ENCODE measurements around the gene GRIK4.

GRIK4 gene

GRCh38 chr11:120554766-120555432, 43.4 kb downstream of the GRIK4 start:
- TF ChIP-seq EZH2 (IDR thresholded peaks at IDR 0.05; ENCODE audit: borderline replicate concordance, low read length) = no peak
- TF ChIP-seq, protein P1, sequence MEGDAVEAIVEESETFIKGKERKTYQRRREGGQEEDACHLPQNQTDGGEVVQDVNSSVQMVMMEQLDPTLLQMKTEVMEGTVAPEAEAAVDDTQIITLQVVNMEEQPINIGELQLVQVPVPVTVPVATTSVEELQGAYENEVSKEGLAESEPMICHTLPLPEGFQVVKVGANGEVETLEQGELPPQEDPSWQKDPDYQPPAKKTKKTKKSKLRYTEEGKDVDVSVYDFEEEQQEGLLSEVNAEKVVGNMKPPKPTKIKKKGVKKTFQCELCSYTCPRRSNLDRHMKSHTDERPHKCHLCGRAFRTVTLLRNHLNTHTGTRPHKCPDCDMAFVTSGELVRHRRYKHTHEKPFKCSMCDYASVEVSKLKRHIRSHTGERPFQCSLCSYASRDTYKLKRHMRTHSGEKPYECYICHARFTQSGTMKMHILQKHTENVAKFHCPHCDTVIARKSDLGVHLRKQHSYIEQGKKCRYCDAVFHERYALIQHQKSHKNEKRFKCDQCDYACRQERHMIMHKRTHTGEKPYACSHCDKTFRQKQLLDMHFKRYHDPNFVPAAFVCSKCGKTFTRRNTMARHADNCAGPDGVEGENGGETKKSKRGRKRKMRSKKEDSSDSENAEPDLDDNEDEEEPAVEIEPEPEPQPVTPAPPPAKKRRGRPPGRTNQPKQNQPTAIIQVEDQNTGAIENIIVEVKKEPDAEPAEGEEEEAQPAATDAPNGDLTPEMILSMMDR (IDR thresholded peaks at IDR 0.05; ENCODE audit: low read length) = no peak
- Histone ChIP-seq H3K4me2 (ENCODE audit: low read length) (no peak overlapping the region), H2AFZ (ENCODE audit: low read length) (no peak overlapping the region), H3K9ac (ENCODE audit: low read length) (no peak overlapping the region), H3K27me3 (ENCODE audit: insufficient read depth, low read length) (no peaks in the 10 kb centered on the region), H3K4me1 (ENCODE audit: insufficient read depth, low read length, severe bottlenecking) (no peaks in the 10 kb centered on the region), H4K20me1 (ENCODE audit: insufficient read depth, low read length) (no peaks in the 10 kb centered on the region), H3K9me3 (ENCODE audit: low read length) (no peaks in the 10 kb centered on the region), H3K27ac (ENCODE audit: low read depth, low read length, poor library complexity, severe bottlenecking) (no peak overlapping the region), H3K4me3 (ENCODE audit: low read depth, low read length, poor library complexity, severe bottlenecking) (no peak overlapping the region), H3K79me2 (ENCODE audit: insufficient read depth, low read length) (no peaks in the 10 kb centered on the region), H3F3A (ENCODE audit: insufficient read depth, low read length) (no peaks in the 10 kb centered on the region), H3K9me2 (ENCODE audit: low read depth, low read length) (no peaks in the 10 kb centered on the region), H3K36me3 (ENCODE audit: insufficient read depth, low read length) (no peaks in the 10 kb centered on the region)

DNA sequence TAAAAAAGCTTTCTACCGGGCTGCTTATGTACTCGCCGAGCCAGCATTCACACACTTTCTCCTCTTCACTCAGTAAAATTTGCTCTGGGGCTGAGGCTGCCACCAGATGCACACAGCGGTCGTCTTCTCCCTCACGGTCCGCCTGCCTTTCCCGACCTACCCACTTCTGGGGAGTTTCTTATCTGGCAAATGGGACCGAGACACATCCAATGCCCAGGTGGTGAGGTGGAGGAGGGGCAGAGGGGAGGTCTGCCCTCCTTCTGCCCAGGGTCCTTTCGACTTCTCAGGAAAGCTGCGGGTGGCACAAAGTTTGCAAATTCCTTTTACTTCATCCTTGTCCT, 43.9 kb downstream of the GRIK4 start:
- H3K27ac ChIP-seq (ENCODE audit: low read depth, low read length, poor library complexity, severe bottlenecking) = no peak overlapping the region
- H4K20me1 ChIP-seq (ENCODE audit: insufficient read depth, low read length) = no peaks in the 10 kb centered on the region
- H3K9ac ChIP-seq (ENCODE audit: low read length) = no peak overlapping the region
- TF ChIP-seq, protein P1 (IDR thresholded peaks at IDR 0.05; ENCODE audit: low read length) = no peak
- no peak for TF ChIP-seq EZH2 (IDR thresholded peaks at IDR 0.05; ENCODE audit: borderline replicate concordance, low read length)
- H3K4me2 ChIP-seq (ENCODE audit: low read length) = no peak overlapping the region
- H3K4me1 ChIP-seq (ENCODE audit: insufficient read depth, low read length, severe bottlenecking) = no peaks in the 10 kb centered on the region
- H3K79me2 ChIP-seq (ENCODE audit: insufficient read depth, low read length) = no peaks in the 10 kb centered on the region
- H2AFZ ChIP-seq (ENCODE audit: low read length) = no peak overlapping the region
- H3F3A ChIP-seq (ENCODE audit: insufficient read depth, low read length) = no peaks in the 10 kb centered on the region
- no peaks in the 10 kb centered on the region for H3K9me2 ChIP-seq (ENCODE audit: low read depth, low read length)
- no peaks in the 10 kb centered on the region for H3K27me3 ChIP-seq (ENCODE audit: insufficient read depth, low read length)
- H3K4me3 ChIP-seq (ENCODE audit: low read depth, low read length, poor library complexity, severe bottlenecking) = no peak overlapping the region
- H3K36me3 ChIP-seq (ENCODE audit: insufficient read depth, low read length) = no peaks in the 10 kb centered on the region
- no peaks in the 10 kb centered on the region for H3K9me3 ChIP-seq (ENCODE audit: low read length)

- Histone ChIP-seq H3K79me2 (ENCODE audit: insufficient read depth, low read length) (no peaks in the 10 kb centered on the region), H3K4me2 (ENCODE audit: low read length) (no peak overlapping the region), H3K36me3 (ENCODE audit: insufficient read depth, low read length) (no peaks in the 10 kb centered on the region), H3K27me3 (ENCODE audit: insufficient read depth, low read length) (no peaks in the 10 kb centered on the region), H3F3A (ENCODE audit: insufficient read depth, low read length) (no peaks in the 10 kb centered on the region), H3K9ac (ENCODE audit: low read length) (no peak overlapping the region), H4K20me1 (ENCODE audit: insufficient read depth, low read length) (no peaks in the 10 kb centered on the region), H2AFZ (ENCODE audit: low read length) (no peak overlapping the region), H3K4me3 (ENCODE audit: low read depth, low read length, poor library complexity, severe bottlenecking) (no peak overlapping the region), H3K27ac (ENCODE audit: low read depth, low read length, poor library complexity, severe bottlenecking) (no peak overlapping the region), H3K9me3 (ENCODE audit: low read length) (no peaks in the 10 kb centered on the region), H3K4me1 (ENCODE audit: insufficient read depth, low read length, severe bottlenecking) (no peaks in the 10 kb centered on the region), H3K9me2 (ENCODE audit: low read depth, low read length) (no peaks in the 10 kb centered on the region)
- TF ChIP-seq, protein P1 (IDR thresholded peaks at IDR 0.05; ENCODE audit: low read length) = no peak
- no peak for TF ChIP-seq EZH2 (IDR thresholded peaks at IDR 0.05; ENCODE audit: borderline replicate concordance, low read length)
These were observed 45.2 kb downstream of the GRIK4 start for GRCh38 chr11:120556797-120557196.

Measured in OCI-LY1 (cell line).